Measurements from ENCODE around the gene WDFY4. TPM values are rescaled to one million over a fixed set of nuclear protein-coding genes. Genes with fewer than 3 reads are reported as not detected.

WDFY4 gene
- polyA plus RNA-seq, 1 donor from 2014 or later: not detected

GRCh38 chr10:48798481-48799254 lies 114.0 kb downstream of the WDFY4 start (continued):
- no peak for TF ChIP-seq EP300 (conservative IDR thresholded peaks at IDR 0.05; ENCODE audit: poor library complexity, severe bottlenecking)
- no peak for TF ChIP-seq TAF1 (IDR thresholded peaks at IDR 0.05; ENCODE audit: low read depth)

- Histone ChIP-seq H2AFZ (ENCODE audit: low read depth, low read length) (no peak overlapping the region), H3K36me3 (ENCODE audit: insufficient read depth, low read length) (no peaks in the 10 kb centered on the region), H3K9me2 (ENCODE audit: insufficient read depth, low read length) (no peaks in the 10 kb centered on the region), H3K9ac (ENCODE audit: low read length) (no peak overlapping the region), H3K79me2 (replicated peaks; ENCODE audit: insufficient read depth, low read length) (no peaks in the 10 kb centered on the region), H3K9me3 (ENCODE audit: low read length) (no peaks in the 10 kb centered on the region), H3K4me2 (ENCODE audit: low read length) (no peak overlapping the region), H3K4me3 (ENCODE audit: low read length) (no peak overlapping the region), H3F3A (ENCODE audit: insufficient read depth, low read length, poor library complexity, severe bottlenecking) (no peaks in the 10 kb centered on the region), H4K20me1 (ENCODE audit: insufficient read depth) (no peaks in the 10 kb centered on the region), H3K27me3 (ENCODE audit: insufficient read depth, low read depth, low read length) (no peaks in the 10 kb centered on the region), H3K27ac (ENCODE audit: low read length) (no peak overlapping the region)
- no peak for TF ChIP-seq RAD21 (conservative IDR thresholded peaks at IDR 0.05)
- TF ChIP-seq EZH2 (IDR thresholded peaks at IDR 0.05; ENCODE audit: borderline replicate concordance, insufficient read depth, low read length, poor library complexity, severe bottlenecking): no peak
- TF ChIP-seq SMC3 (conservative IDR thresholded peaks at IDR 0.05; ENCODE audit: poor library complexity): no peak
- TF ChIP-seq MXI1 (conservative IDR thresholded peaks at IDR 0.05; ENCODE audit: poor library complexity, severe bottlenecking): no peak
- TF ChIP-seq, protein P1, sequence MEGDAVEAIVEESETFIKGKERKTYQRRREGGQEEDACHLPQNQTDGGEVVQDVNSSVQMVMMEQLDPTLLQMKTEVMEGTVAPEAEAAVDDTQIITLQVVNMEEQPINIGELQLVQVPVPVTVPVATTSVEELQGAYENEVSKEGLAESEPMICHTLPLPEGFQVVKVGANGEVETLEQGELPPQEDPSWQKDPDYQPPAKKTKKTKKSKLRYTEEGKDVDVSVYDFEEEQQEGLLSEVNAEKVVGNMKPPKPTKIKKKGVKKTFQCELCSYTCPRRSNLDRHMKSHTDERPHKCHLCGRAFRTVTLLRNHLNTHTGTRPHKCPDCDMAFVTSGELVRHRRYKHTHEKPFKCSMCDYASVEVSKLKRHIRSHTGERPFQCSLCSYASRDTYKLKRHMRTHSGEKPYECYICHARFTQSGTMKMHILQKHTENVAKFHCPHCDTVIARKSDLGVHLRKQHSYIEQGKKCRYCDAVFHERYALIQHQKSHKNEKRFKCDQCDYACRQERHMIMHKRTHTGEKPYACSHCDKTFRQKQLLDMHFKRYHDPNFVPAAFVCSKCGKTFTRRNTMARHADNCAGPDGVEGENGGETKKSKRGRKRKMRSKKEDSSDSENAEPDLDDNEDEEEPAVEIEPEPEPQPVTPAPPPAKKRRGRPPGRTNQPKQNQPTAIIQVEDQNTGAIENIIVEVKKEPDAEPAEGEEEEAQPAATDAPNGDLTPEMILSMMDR (IDR thresholded peaks at IDR 0.05; ENCODE audit: poor library complexity, severe bottlenecking): no peak
- TF ChIP-seq, protein P2, sequence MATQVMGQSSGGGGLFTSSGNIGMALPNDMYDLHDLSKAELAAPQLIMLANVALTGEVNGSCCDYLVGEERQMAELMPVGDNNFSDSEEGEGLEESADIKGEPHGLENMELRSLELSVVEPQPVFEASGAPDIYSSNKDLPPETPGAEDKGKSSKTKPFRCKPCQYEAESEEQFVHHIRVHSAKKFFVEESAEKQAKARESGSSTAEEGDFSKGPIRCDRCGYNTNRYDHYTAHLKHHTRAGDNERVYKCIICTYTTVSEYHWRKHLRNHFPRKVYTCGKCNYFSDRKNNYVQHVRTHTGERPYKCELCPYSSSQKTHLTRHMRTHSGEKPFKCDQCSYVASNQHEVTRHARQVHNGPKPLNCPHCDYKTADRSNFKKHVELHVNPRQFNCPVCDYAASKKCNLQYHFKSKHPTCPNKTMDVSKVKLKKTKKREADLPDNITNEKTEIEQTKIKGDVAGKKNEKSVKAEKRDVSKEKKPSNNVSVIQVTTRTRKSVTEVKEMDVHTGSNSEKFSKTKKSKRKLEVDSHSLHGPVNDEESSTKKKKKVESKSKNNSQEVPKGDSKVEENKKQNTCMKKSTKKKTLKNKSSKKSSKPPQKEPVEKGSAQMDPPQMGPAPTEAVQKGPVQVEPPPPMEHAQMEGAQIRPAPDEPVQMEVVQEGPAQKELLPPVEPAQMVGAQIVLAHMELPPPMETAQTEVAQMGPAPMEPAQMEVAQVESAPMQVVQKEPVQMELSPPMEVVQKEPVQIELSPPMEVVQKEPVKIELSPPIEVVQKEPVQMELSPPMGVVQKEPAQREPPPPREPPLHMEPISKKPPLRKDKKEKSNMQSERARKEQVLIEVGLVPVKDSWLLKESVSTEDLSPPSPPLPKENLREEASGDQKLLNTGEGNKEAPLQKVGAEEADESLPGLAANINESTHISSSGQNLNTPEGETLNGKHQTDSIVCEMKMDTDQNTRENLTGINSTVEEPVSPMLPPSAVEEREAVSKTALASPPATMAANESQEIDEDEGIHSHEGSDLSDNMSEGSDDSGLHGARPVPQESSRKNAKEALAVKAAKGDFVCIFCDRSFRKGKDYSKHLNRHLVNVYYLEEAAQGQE (IDR thresholded peaks at IDR 0.05; ENCODE audit: borderline replicate concordance): no peak
- no peak for TF ChIP-seq POLR2AphosphoS5 (IDR thresholded peaks at IDR 0.05)
- no peak for TF ChIP-seq EP300 (conservative IDR thresholded peaks at IDR 0.05; ENCODE audit: poor library complexity, severe bottlenecking)
- no peak for TF ChIP-seq TAF1 (IDR thresholded peaks at IDR 0.05; ENCODE audit: low read depth)
Observed at GRCh38 chr10:48799341-48800006, 114.8 kb downstream of the WDFY4 start.
